ENCODE data around the gene PPP1CA. TPM values are rescaled to one million over a fixed set of nuclear protein-coding genes. Genes with fewer than 3 reads are reported as not detected.

PPP1CA gene
- polyA plus RNA-seq, 1 donor (not counting 4 experiments of a cell fraction or from before 2014, with no cell fraction given) = 122 TPM

DNA sequence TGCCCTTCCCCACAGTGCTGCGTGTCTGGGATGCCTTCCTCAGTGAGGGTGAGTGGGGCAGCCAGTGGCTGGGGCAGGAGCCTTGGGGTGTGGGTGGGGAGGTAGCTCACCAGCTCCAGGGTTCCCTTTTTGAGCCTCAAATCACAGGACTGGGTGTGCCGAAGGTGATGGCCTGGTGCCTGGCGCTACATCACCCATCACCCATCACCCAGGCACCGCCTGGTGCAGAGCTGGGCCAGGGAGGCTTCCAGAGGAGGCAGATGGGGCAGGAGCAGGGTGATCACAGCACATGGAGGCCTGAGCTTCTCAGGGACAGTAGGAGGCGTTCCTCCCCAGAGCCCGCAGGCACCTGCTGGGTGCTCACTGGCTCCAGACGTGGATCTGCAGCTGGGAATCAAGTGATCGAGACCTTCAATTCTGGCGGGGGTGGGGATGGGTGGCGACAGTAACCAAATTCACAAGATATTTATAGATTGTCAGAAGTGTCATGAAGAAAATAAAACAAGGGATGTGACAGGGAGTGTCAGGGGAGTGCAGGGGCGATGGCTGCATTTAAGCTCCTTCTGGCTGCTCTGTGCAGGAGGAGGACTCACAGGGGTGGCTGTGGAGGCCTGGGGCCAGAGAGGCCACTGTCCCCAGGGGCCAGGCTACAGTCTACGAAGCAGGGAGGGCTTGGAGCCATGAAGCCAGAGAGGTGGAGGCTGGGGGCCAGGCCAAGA, 5.5 kb upstream of the PPP1CA start:
- Histone ChIP-seq H3K4me3 (ENCODE audit: control insufficient read depth in 2 of 3, extremely low read depth in 1 of 3, insufficient read depth in 2 of 3, low read depth in 1 of 3, low read length in 3 of 3) (no peak overlapping the region), H3K9me1 (ENCODE audit: control insufficient read depth, extremely low read depth, insufficient read depth, low read length) (no peaks in the 10 kb centered on the region), H3K4me1 (ENCODE audit: control insufficient read depth, extremely low read depth, insufficient read depth, low read length) (peaks cover 4% of the 10 kb centered on the region), H3K9me3 (ENCODE audit: control insufficient read depth, low read depth, low read length) (no peaks in the 10 kb centered on the region), H3K4me2 (ENCODE audit: control insufficient read depth, extremely low read depth, insufficient read depth, low read depth, low read length) (no peak overlapping the region), H3K36me3 (ENCODE audit: control insufficient read depth in 2 of 2, extremely low read depth in 1 of 2, insufficient read depth in 2 of 2, low read length in 2 of 2) (no peaks in the 10 kb centered on the region), H2AFZ (ENCODE audit: control insufficient read depth, low read length) (no peak overlapping the region), H3K9ac (ENCODE audit: control insufficient read depth, extremely low read depth, insufficient read depth, low read length) (no peak overlapping the region), H3K27ac (ENCODE audit: control insufficient read depth, insufficient read depth, low read length) (no peak overlapping the region), H3K79me2 (ENCODE audit: control insufficient read depth, insufficient read depth, low read length) (no peaks in the 10 kb centered on the region), H4K20me1 (ENCODE audit: control insufficient read depth, extremely low read depth, insufficient read depth, low read length) (no peaks in the 10 kb centered on the region), H3K27me3 (ENCODE audit: control insufficient read depth, extremely low read depth, insufficient read depth, low read length) (no peaks in the 10 kb centered on the region)
- TF ChIP-seq EZH2 (IDR thresholded peaks at IDR 0.05; ENCODE audit: low read length) = no peak
- peak in 1 of 3 experiments; percentile 41 for TF ChIP-seq CTCF (optimal IDR thresholded peaks at IDR 0.05 in 1 of 3, IDR thresholded peaks at IDR 0.05 in 1 of 3, conservative IDR thresholded peaks at IDR 0.05 in 1 of 3; ENCODE audit: extremely low read depth in 1 of 3, insufficient read depth in 2 of 3, low read length in 3 of 3)
- no peak for DNase-seq (ENCODE audit: low read depth, low spot score)
- FAIRE-seq = no peak
- dilution Hi-C loops (cut with MboI; ENCODE audit: extremely low pct_ligation_motif_present, low sequenced_read_pairs) = no loop called here

GRCh38 chr11:67406420-67406968, 4.8 kb upstream of the PPP1CA start:
- H3K79me2 ChIP-seq (ENCODE audit: control insufficient read depth, insufficient read depth, low read length) = no peaks in the 10 kb centered on the region
- no peak overlapping the region for H3K4me3 ChIP-seq (ENCODE audit: control insufficient read depth in 2 of 3, extremely low read depth in 1 of 3, insufficient read depth in 2 of 3, low read depth in 1 of 3, low read length in 3 of 3)
- H3K36me3 ChIP-seq (ENCODE audit: control insufficient read depth in 2 of 2, extremely low read depth in 1 of 2, insufficient read depth in 2 of 2, low read length in 2 of 2) = no peaks in the 10 kb centered on the region
- dilution Hi-C loops (cut with MboI; ENCODE audit: extremely low pct_ligation_motif_present, low sequenced_read_pairs) = no loop called here
- DNase-seq (ENCODE audit: low read depth, low spot score) = no peak
- no peaks in the 10 kb centered on the region for H3K27me3 ChIP-seq (ENCODE audit: control insufficient read depth, extremely low read depth, insufficient read depth, low read length)
- peaks cover 6% of the 10 kb centered on the region for H3K4me1 ChIP-seq (ENCODE audit: control insufficient read depth, extremely low read depth, insufficient read depth, low read length)
- TF ChIP-seq EZH2 (IDR thresholded peaks at IDR 0.05; ENCODE audit: low read length) = no peak
- no peak for TF ChIP-seq CTCF (optimal IDR thresholded peaks at IDR 0.05 in 1 of 3, IDR thresholded peaks at IDR 0.05 in 1 of 3, conservative IDR thresholded peaks at IDR 0.05 in 1 of 3; ENCODE audit: extremely low read depth in 1 of 3, insufficient read depth in 2 of 3, low read length in 3 of 3)
- H3K9ac ChIP-seq (ENCODE audit: control insufficient read depth, extremely low read depth, insufficient read depth, low read length) = no peak overlapping the region
- no peaks in the 10 kb centered on the region for H3K9me1 ChIP-seq (ENCODE audit: control insufficient read depth, extremely low read depth, insufficient read depth, low read length)
- H3K9me3 ChIP-seq (ENCODE audit: control insufficient read depth, low read depth, low read length) = no peaks in the 10 kb centered on the region
- H3K4me2 ChIP-seq (ENCODE audit: control insufficient read depth, extremely low read depth, insufficient read depth, low read depth, low read length) = no peak overlapping the region
- no peak overlapping the region for H3K27ac ChIP-seq (ENCODE audit: control insufficient read depth, insufficient read depth, low read length)
- no peak overlapping the region for H2AFZ ChIP-seq (ENCODE audit: control insufficient read depth, low read length)
- no peaks in the 10 kb centered on the region for H4K20me1 ChIP-seq (ENCODE audit: control insufficient read depth, extremely low read depth, insufficient read depth, low read length)
- no peak for FAIRE-seq

Measured in keratinocyte (primary cell).